HL-60 (cell line): Measurements from ENCODE around the gene BDH1.

Experiments used
- DNase-seq, 2 experiments: peaks; one replicate each; pipeline ENCODE4 v3.0.0-alpha.2; 2010 to 2020; ENCODE audit warnings: low read depth in 1 of 2, low spot score in 1 of 2
- H3K27ac ChIP-seq: fragments of 250-450 bp; sonication (Bioruptor Pico); replicated peaks from 2 replicates; pipeline ENCODE4 v1.5.1; 2020; ENCODE audit warnings: mild to moderate bottlenecking, moderate library complexity
- H3K27me3 ChIP-seq: fragments of 250-450 bp; sonication (Bioruptor Pico); 2 replicates; pipeline ENCODE4 v1.5.1; 2021; ENCODE audit warnings: mild to moderate bottlenecking, moderate library complexity; ENCODE audit not compliant: insufficient read depth, poor library complexity, severe bottlenecking
- H3K4me3 ChIP-seq: replicated peaks from 2 replicates; pipeline ENCODE4 v1.5.1; 2011; ENCODE audit warnings: mild to moderate bottlenecking, control low read depth, low read length; ENCODE audit not compliant: insufficient read depth
- CTCF ChIP-seq: IDR thresholded peaks from one replicate; pipeline ENCODE4 v1.5.1; 2011; ENCODE audit warnings: low read length, control low read depth, inconsistent platforms; ENCODE audit not compliant: insufficient read depth
- GABPA ChIP-seq: IDR thresholded peaks from 2 replicates; pipeline ENCODE4 v1.6.1; 2012; ENCODE audit warnings: low read depth
- POLR2AphosphoS5 ChIP-seq: IDR thresholded peaks from 2 replicates; pipeline ENCODE4 v1.6.1; 2012; ENCODE audit warnings: low read depth
- REST ChIP-seq: IDR thresholded peaks from 2 replicates; pipeline ENCODE4 v1.6.1; 2012; ENCODE audit warnings: low read depth; ENCODE audit not compliant: insufficient replicate concordance
- SPI1 ChIP-seq: IDR thresholded peaks from 2 replicates; pipeline ENCODE4 v1.6.1; 2012; ENCODE audit warnings: low read depth, mild to moderate bottlenecking, borderline replicate concordance

BDH1 gene

DNA sequence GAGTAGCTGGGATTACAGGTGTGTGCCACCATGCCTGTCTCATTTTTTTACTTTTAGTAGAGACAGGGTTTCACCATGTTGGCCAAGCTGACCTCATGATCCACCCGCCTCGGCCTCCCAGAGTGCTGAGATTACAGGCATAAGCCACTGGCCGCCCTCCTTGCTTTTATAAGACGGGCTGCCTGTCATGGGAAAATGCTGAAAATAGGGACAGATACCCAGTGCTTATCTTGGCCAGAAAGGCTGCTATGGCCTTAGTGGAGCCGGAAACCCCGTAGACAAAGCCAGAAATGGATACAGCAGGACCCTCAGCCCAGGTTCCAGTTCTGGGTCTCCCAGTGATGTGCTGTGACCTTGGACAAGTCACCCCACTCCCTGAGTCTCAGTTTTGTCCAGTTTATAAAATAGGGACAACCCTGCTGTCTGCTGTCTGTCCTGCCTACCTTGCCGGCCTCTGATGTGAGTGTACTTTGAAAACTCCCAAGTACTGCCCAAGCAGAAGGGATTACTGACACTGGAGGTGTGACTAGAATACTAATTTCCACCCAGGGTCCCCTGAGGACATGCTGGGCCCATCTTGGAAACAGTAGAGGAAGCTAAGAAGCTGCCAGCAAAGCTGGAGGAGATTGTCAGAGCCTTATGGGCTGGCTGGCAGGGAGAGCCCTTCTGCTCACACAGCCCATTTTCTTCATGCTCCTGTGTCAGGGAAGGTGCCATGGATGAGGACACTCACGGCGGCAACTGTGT is 59.6 kb downstream of the BDH1 start:
- no peak for DNase-seq
- H3K27ac ChIP-seq: no peak overlapping the region
- no peak overlapping the region for H3K4me3 ChIP-seq
- H3K27me3 ChIP-seq: peaks cover 6% of the 10 kb centered on the region
- no peak for TF ChIP-seq CTCF
- TF ChIP-seq GABPA: no peak

DNA sequence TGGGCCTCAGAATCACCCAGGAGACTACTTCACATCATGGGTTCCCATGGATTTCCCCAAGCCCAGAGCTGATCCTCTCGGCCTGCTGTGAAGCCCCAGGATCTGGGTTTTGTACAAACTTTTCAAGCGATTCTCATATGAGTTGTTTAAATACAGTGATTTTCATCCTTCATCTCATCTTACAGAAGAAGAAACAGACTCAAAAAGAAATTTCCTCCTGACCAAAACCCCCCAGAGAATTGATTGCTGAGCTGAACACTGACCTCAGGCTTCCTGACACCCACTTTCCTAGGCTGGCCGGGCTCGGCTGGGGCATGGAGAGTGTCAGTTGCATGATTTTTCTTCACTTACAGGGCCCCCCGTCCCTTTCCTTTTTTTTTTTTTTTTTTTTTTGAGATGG is 60.3 kb downstream of the BDH1 start:
- TF ChIP-seq GABPA (no peak), SPI1 (no peak)
- H3K27me3 ChIP-seq: peaks cover 6% of the 10 kb centered on the region
- H3K4me3 ChIP-seq: no peak overlapping the region
- no peak for DNase-seq
- H3K27ac ChIP-seq: no peak overlapping the region

GRCh38 chr3:197495059-197495455 is 60.7 kb downstream of the BDH1 start:
- no peak overlapping the region for H3K4me3 ChIP-seq
- no peak overlapping the region for H3K27ac ChIP-seq
- H3K27me3 ChIP-seq: peaks cover 6% of the 10 kb centered on the region
- DNase-seq: no peak
- no peak for TF ChIP-seq REST
- no peak for TF ChIP-seq CTCF
- no peak for TF ChIP-seq SPI1
- TF ChIP-seq POLR2AphosphoS5: no peak
- TF ChIP-seq GABPA: no peak

GRCh38 chr3:197494366-197495058 is 61.3 kb downstream of the BDH1 start:
- TF ChIP-seq SPI1 (no peak), POLR2AphosphoS5 (no peak), CTCF (no peak), GABPA (no peak), REST (no peak)
- Histone ChIP-seq H3K4me3 (no peak overlapping the region), H3K27ac (no peak overlapping the region), H3K27me3 (peaks cover 6% of the 10 kb centered on the region)
- no peak for DNase-seq
